SK-N-SH (cell line): ENCODE measurements around the gene EIF5B.

Experiments
- FOXM1 ChIP-seq: IDR thresholded peaks from 2 replicates; pipeline ENCODE4 v1.4.0; 2012; ENCODE audit warnings: low read depth, mild to moderate bottlenecking
- MEF2A ChIP-seq: IDR thresholded peaks from 2 replicates; pipeline ENCODE4 v1.4.0; 2012; ENCODE audit warnings: low read depth, borderline replicate concordance
- MXI1 ChIP-seq: IDR thresholded peaks from 2 replicates; pipeline ENCODE4 v1.6.1; 2012; ENCODE audit warnings: mild to moderate bottlenecking, low read depth, low read length, improper control_type of control experiment
- POLR2AphosphoS5 ChIP-seq: IDR thresholded peaks from 2 replicates; pipeline ENCODE4 v1.6.1; 2012; ENCODE audit warnings: low read depth, low read length
- RAD21 ChIP-seq: IDR thresholded peaks from 2 replicates; pipeline ENCODE4 v1.6.1; 2012; ENCODE audit warnings: mild to moderate bottlenecking, low read length
- RFX5 ChIP-seq: IDR thresholded peaks from 2 replicates; pipeline ENCODE4 v1.6.1; 2012; ENCODE audit warnings: mild to moderate bottlenecking, improper control_type of control experiment, low read length
- TAF1 ChIP-seq: IDR thresholded peaks from 2 replicates; pipeline ENCODE4 v1.6.1; 2012; ENCODE audit warnings: low read depth, mild to moderate bottlenecking, low read length, moderate library complexity, borderline replicate concordance
- YY1 ChIP-seq: IDR thresholded peaks from 2 replicates; pipeline ENCODE4 v1.4.0; 2012; ENCODE audit warnings: low read depth, mild to moderate bottlenecking
- TF ChIP-seq, protein P1 (sequence below): fragments of 200-600 bp; sonication (generic); IDR thresholded peaks from 2 replicates; pipeline ENCODE4 v1.6.1; 2017; ENCODE audit warnings: antibody characterized with exemption, mild to moderate bottlenecking, moderate library complexity
- TF ChIP-seq, protein P2 (sequence below): IDR thresholded peaks from 2 replicates; pipeline ENCODE4 v1.4.0; 2012; ENCODE audit warnings: low read depth
- TF ChIP-seq, protein P3 (sequence below): fragments of 150-350 bp; IDR thresholded peaks from 2 replicates; pipeline ENCODE4 v1.6.1; 2016; ENCODE audit warnings: mild to moderate bottlenecking, low read depth, low read length

DNA sequence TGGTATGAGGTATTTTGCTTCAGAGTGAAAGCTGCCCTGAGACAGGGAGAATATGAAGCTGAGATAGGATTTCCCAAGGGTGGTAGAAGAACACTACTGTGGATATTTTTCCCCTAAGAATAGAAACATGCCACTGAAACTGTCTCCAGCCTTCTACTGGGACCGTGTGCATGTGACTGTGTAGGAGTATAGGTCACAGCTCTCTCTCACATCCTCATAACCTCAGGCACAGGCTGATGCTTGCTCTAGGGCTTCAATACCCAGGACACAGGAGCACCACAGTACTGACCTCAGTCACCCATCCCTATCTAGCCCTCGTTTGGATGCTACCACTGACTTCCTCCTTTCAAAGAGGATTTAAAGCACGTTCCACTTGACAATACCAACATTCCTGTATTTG, 85.4 kb downstream of the EIF5B start:
- TF ChIP-seq, protein P1, sequence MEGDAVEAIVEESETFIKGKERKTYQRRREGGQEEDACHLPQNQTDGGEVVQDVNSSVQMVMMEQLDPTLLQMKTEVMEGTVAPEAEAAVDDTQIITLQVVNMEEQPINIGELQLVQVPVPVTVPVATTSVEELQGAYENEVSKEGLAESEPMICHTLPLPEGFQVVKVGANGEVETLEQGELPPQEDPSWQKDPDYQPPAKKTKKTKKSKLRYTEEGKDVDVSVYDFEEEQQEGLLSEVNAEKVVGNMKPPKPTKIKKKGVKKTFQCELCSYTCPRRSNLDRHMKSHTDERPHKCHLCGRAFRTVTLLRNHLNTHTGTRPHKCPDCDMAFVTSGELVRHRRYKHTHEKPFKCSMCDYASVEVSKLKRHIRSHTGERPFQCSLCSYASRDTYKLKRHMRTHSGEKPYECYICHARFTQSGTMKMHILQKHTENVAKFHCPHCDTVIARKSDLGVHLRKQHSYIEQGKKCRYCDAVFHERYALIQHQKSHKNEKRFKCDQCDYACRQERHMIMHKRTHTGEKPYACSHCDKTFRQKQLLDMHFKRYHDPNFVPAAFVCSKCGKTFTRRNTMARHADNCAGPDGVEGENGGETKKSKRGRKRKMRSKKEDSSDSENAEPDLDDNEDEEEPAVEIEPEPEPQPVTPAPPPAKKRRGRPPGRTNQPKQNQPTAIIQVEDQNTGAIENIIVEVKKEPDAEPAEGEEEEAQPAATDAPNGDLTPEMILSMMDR = no peak
- TF ChIP-seq RAD21 = no peak
- TF ChIP-seq RFX5 = no peak
- TF ChIP-seq TAF1 = no peak
- no peak for TF ChIP-seq POLR2AphosphoS5
- TF ChIP-seq MXI1 = no peak
- no peak for TF ChIP-seq YY1
- TF ChIP-seq FOXM1 = no peak
- TF ChIP-seq, protein P2, sequence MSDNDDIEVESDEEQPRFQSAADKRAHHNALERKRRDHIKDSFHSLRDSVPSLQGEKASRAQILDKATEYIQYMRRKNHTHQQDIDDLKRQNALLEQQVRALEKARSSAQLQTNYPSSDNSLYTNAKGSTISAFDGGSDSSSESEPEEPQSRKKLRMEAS = no peak
- TF ChIP-seq, protein P3, sequence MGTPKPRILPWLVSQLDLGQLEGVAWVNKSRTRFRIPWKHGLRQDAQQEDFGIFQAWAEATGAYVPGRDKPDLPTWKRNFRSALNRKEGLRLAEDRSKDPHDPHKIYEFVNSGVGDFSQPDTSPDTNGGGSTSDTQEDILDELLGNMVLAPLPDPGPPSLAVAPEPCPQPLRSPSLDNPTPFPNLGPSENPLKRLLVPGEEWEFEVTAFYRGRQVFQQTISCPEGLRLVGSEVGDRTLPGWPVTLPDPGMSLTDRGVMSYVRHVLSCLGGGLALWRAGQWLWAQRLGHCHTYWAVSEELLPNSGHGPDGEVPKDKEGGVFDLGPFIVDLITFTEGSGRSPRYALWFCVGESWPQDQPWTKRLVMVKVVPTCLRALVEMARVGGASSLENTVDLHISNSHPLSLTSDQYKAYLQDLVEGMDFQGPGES = no peak
- TF ChIP-seq MEF2A = no peak
